ENCODE data around the gene PKP2. TPM values are rescaled to one million over a fixed set of nuclear protein-coding genes. Genes with fewer than 3 reads are reported as not detected.

Gene PKP2
- polyA plus RNA-seq, 6 donors from 2014 or later = not detected

DNA sequence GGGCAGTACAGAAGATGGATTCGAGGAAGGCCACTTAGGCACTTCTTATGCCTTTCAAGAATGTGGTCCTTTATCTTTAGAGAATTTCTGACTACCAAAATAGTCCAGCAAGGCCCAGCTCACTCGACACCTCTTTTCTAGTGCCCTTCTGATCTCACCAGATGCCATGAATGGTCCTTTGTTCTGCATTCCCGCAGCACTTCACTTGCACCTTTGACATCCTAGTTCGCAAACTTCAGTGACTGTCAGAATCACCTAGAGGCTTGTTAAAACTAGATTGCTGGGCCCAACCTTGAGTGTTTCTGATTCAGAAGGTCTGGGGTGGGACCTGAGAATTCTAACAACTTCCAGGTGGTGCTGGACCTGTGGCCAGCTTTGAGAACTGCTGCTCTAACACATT lies 56.7 kb downstream of the PKP2 start:
- Mint-ChIP-seq H3K4me3 (no peak overlapping the region), H3K27ac (no peak overlapping the region), H3K27me3 (peaks cover 0 to 6% (median 0%) of the 10 kb centered on the region in 3 donors), H3K4me1 (no peaks in the 10 kb centered on the region), H3K36me3 (no peaks in the 10 kb centered on the region), H3K9me3 (peaks cover 0 to 9% (median 2%) of the 10 kb centered on the region in 7 donors)
- DNase-seq (no peak), ATAC-seq (ENCODE audit: low read depth in 2 of 2) (no peak)

DNA sequence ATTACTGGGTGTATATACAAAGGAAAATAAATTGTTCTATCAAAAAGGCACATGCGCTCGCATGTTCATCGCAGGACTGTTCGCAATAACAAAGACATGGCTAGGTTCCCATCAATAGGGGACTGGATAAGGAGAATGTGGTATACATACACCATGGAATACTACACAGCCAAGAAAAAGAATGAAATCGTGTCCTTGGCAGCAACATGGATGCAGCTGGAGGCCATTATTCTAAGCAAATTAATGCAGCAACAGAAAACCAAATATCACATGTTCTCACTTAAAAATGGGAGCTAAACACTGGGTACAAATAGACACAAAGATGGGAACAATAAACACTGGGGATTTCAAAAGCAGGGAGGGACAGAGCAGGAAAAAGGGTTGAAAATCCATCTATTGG lies 58.6 kb downstream of the PKP2 start:
- ATAC-seq (ENCODE audit: low read depth in 2 of 2) (no peak), DNase-seq (no peak)
- peaks cover 0 to 9% (median 2%) of the 10 kb centered on the region in 7 donors for H3K9me3 Mint-ChIP-seq
- H3K4me1 Mint-ChIP-seq = no peaks in the 10 kb centered on the region
- H3K4me3 Mint-ChIP-seq = no peak overlapping the region
- H3K36me3 Mint-ChIP-seq = no peaks in the 10 kb centered on the region
- peaks cover 0 to 6% (median 0%) of the 10 kb centered on the region in 3 donors for H3K27me3 Mint-ChIP-seq
- H3K27ac Mint-ChIP-seq = no peak overlapping the region

DNA sequence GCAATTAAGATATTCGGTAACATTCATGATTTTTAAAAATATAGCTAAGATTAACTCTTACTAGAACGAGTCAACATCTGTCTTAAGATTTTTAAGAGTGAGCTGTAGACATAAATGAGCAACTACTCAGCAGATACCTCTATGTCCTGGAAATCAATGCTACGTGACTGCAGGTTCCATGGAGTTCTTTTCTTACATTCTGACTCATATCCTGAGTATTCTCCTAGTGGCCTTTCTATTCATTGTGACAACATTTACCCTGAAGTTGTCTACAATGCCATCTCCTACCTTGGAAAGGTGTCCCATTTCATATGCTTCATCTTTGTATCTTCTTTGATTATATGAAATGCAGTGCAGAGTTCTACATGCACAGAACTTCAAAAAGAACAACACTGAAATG lies 59.9 kb downstream of the PKP2 start:
- H3K4me1 Mint-ChIP-seq = no peaks in the 10 kb centered on the region
- DNase-seq = no peak
- H3K36me3 Mint-ChIP-seq = no peaks in the 10 kb centered on the region
- ATAC-seq (ENCODE audit: low read depth in 2 of 2) = no peak
- peaks cover 0 to 9% (median 2%) of the 10 kb centered on the region in 7 donors for H3K9me3 Mint-ChIP-seq
- no peak overlapping the region for H3K27ac Mint-ChIP-seq
- H3K27me3 Mint-ChIP-seq = no peaks in the 10 kb centered on the region
- H3K4me3 Mint-ChIP-seq = no peak overlapping the region

DNA sequence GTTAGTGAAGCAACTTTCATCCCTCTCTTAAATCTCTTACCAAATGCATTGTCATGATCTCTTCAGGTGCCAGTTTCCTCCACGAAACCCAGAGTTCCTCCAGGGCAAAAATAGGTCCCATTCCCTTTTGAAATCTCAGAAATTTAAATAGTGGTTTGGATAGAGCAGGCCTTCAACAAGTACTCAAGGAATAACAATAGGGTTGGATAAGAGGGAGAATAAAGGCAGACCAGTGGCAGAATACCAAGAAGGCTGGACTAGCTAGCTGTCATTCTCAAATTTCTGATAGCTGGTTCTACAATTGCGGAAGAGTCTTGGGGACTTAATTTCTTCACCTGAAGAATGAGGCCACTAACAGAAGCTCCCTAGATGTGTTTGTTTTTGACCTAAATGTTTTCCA lies 62.5 kb downstream of the PKP2 start:
- no peak for DNase-seq
- Mint-ChIP-seq H3K27ac (no peak overlapping the region), H3K4me3 (no peak overlapping the region), H3K27me3 (no peaks in the 10 kb centered on the region), H3K36me3 (no peaks in the 10 kb centered on the region), H3K4me1 (no peaks in the 10 kb centered on the region), H3K9me3 (peaks cover 0 to 9% (median 2%) of the 10 kb centered on the region in 7 donors)
- ATAC-seq (ENCODE audit: low read depth in 2 of 2) = no peak

DNA sequence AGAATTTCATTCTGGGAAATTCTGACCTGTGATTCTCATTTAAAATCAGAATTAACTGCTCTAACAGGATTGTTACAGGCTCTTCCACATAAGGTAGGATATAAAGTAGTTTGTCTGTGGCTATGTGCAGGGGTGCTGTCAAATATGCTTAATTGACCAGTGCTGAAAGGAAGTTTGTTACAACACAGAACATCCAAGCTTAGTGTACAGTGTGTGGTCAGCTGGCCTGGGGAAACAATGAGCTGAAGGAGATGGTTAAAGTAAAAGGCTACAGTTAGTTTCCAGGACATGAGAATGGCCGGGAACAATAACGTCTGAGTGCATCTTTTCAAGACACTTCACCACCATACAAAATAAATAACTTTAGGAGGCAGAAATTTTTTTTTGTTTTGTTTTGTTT lies 68.0 kb downstream of the PKP2 start:
- Mint-ChIP-seq H3K9me3 (no peaks in the 10 kb centered on the region), H3K27ac (no peak overlapping the region), H3K4me1 (no peaks in the 10 kb centered on the region), H3K4me3 (no peak overlapping the region), H3K27me3 (peaks cover 0 to 9% (median 0%) of the 10 kb centered on the region in 3 donors), H3K36me3 (no peaks in the 10 kb centered on the region)
- DNase-seq = no peak
- ATAC-seq (ENCODE audit: low read depth in 2 of 2) = no peak

DNA sequence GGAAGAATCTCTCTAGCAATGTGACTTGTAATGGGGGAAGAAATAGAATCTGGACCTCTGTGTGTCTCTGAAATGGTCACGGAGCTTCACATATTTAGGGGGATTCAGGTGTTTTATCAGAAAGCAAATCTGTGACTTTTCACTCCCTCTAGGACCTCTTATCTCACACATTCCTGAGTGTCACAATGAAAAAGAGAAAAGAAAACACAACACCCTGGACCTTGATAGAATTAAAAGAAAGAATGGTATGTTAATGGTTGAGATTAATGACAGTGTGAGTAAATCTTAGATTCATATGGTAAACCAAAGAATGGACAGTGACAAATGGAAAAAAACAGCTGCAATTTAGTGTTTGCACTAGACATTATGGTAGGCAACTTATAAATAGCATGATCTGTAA lies 68.5 kb downstream of the PKP2 start:
- Mint-ChIP-seq H3K4me1 (no peaks in the 10 kb centered on the region), H3K9me3 (no peaks in the 10 kb centered on the region), H3K36me3 (no peaks in the 10 kb centered on the region), H3K27me3 (peaks cover 0 to 9% (median 0%) of the 10 kb centered on the region in 3 donors), H3K4me3 (no peak overlapping the region), H3K27ac (no peak overlapping the region)
- no peak for ATAC-seq (ENCODE audit: low read depth in 2 of 2)
- DNase-seq = no peak

DNA sequence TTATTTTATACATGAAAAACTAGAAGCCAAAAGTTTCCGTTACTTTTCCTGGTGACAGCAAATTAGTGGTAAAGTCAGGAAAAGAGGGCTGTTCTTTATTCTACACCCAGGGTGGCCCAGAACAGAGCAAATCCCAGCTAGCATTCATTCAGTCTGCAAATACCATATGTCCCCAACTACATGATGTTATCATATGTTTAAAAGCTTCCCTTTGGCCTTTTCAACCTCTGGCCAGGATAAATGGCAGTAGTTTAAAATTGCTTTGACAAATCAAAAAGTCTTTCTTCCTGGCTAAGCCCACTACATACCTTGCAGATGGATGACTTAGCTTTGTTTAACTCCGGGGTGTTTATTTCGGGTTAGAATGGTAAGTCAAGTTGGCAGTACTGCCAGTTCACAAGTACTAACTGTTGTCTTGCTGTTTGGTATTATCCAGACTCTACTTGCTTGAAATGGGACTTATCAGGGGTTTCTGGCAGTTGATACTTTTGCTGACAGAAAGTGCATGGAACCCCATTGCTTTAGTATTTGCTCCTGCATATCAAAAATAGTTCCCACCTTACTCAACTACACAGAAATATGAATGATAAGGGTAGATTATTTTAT lies 69.7 kb downstream of the PKP2 start:
- Mint-ChIP-seq H3K36me3 (no peaks in the 10 kb centered on the region), H3K4me3 (no peak overlapping the region), H3K4me1 (no peaks in the 10 kb centered on the region), H3K9me3 (no peaks in the 10 kb centered on the region), H3K27ac (no peak overlapping the region), H3K27me3 (peaks cover 0 to 9% (median 0%) of the 10 kb centered on the region in 3 donors)
- no peak for DNase-seq
- no peak for ATAC-seq (ENCODE audit: low read depth in 2 of 2)

DNA sequence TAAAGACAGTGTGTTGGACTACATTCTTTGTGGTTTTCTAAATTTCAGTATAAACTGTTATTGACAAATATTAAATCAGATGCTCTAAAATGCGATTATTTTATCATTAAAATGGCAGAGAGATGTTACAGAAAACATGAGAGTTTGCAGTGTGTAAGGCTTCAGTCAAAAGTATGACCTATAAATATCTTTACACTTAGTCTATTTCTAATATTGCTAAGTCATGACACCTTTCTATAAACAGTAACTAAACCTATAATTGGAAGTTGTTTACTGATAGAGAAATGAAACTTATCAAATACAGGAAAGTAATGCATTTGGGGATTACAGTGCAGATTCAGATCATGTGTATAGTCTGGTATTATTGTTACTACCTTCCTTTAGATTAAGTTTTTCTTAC lies 72.0 kb downstream of the PKP2 start:
- no peak for ATAC-seq (ENCODE audit: low read depth in 2 of 2)
- H3K4me3 Mint-ChIP-seq = no peak overlapping the region
- no peaks in the 10 kb centered on the region for H3K4me1 Mint-ChIP-seq
- no peaks in the 10 kb centered on the region for H3K9me3 Mint-ChIP-seq
- H3K36me3 Mint-ChIP-seq = no peaks in the 10 kb centered on the region
- no peak overlapping the region for H3K27ac Mint-ChIP-seq
- peaks cover 0 to 9% (median 0%) of the 10 kb centered on the region in 3 donors for H3K27me3 Mint-ChIP-seq
- DNase-seq = no peak

DNA sequence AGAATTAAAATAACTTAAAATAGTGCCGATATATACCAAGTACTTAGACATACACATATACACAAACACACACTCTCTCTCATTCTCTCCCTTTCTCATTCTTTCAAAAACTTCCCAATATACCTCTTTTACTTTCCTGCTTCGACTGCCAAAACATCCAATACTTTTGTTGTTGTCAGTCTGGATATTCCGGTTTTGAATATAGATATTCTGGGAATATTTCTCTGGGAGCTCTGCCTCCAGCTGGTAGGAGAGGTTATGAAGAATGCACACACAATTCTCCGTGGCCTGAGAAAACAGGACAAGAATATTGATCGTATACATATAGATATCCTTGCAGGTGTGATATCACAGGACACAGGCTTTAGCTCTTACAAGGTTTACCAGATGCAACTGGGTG lies 74.2 kb downstream of the PKP2 start:
- Mint-ChIP-seq H3K9me3 (no peaks in the 10 kb centered on the region), H3K27me3 (peaks cover 0 to 4% (median 0%) of the 10 kb centered on the region in 3 donors), H3K4me3 (no peak overlapping the region), H3K36me3 (no peaks in the 10 kb centered on the region), H3K27ac (no peak overlapping the region), H3K4me1 (no peaks in the 10 kb centered on the region)
- DNase-seq (no peak), ATAC-seq (ENCODE audit: low read depth in 2 of 2) (no peak)

DNA sequence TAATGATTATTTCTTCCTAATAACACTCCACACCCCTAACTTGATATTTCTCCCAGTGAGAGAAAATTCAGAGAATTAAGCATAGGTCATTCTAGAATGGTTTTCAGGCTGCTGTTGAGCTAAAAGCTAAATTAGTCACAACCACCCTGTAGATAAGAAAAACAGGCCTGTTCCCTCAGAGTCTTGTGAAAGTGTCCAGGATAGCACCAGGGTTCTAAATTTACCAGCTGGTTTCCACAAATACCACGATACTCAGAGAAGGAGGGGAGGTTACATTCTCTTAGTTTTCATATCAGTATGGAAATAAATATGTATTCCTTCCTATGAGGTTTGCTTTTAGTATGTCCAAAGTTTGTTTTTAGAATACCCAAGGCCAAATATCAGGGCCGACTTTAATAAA lies 74.9 kb downstream of the PKP2 start:
- Mint-ChIP-seq H3K4me1 (no peaks in the 10 kb centered on the region), H3K27me3 (peaks cover 0 to 6% (median 0%) of the 10 kb centered on the region in 3 donors), H3K4me3 (no peak overlapping the region), H3K9me3 (no peaks in the 10 kb centered on the region), H3K27ac (no peak overlapping the region), H3K36me3 (no peaks in the 10 kb centered on the region)
- DNase-seq (no peak), ATAC-seq (ENCODE audit: low read depth in 2 of 2) (no peak)

DNA sequence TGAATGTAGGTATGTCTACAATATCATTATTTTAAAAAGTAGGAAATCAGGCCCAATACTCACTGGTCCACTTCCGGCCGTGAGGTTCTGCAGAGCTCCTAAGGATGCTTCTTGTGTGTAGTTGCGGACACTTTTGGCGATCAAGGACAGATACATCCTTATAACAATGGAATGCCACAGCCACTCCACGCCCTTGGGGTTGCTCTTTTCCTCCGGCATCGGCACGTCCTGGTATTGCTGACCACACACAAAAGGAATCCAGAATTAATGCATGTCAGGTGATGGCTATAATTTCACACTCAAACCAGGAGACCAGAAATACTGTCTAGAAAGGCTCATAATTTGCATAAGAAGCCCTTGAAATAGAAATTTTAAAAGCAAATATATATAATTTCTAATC lies 75.3 kb downstream of the PKP2 start:
- no peak overlapping the region for H3K27ac Mint-ChIP-seq
- no peak for ATAC-seq (ENCODE audit: low read depth in 2 of 2)
- no peaks in the 10 kb centered on the region for H3K4me1 Mint-ChIP-seq
- peaks cover 0 to 6% (median 0%) of the 10 kb centered on the region in 3 donors for H3K27me3 Mint-ChIP-seq
- H3K9me3 Mint-ChIP-seq = no peaks in the 10 kb centered on the region
- H3K4me3 Mint-ChIP-seq = no peak overlapping the region
- no peaks in the 10 kb centered on the region for H3K36me3 Mint-ChIP-seq
- DNase-seq = no peak

DNA sequence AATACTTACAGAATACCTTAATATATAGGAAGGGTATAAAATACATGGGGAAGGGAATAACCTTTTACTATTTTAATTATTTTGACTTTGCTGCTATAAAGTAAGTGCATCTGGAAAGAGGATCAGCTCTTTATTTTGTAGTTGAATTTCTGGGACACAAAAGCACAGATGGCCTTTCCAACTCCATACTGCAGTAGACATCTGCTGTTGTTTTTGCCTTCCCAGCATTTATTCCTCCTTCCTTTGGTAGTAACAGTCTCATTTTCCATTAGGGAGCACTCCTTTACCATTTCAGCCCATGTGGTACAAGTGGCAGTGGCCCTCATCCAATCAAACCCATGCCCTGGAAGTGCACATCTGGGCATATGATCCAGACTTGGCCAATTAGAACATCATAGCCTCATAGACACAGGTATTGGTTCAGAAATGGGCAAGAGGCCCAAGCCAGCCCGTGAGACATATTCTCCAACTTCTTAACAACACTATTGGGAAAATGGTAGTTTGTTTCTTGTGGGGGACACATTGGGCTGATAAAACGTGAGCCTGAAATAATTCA lies 76.1 kb downstream of the PKP2 start:
- no peaks in the 10 kb centered on the region for H3K9me3 Mint-ChIP-seq
- no peak overlapping the region for H3K4me3 Mint-ChIP-seq
- no peak for ATAC-seq (ENCODE audit: low read depth in 2 of 2)
- no peaks in the 10 kb centered on the region for H3K36me3 Mint-ChIP-seq
- no peak for DNase-seq
- H3K4me1 Mint-ChIP-seq = no peaks in the 10 kb centered on the region
- peaks cover 0 to 6% (median 1%) of the 10 kb centered on the region in 3 donors for H3K27me3 Mint-ChIP-seq
- H3K27ac Mint-ChIP-seq = peak overlapping the region in 1 of 6 donors; percentile 49

DNA sequence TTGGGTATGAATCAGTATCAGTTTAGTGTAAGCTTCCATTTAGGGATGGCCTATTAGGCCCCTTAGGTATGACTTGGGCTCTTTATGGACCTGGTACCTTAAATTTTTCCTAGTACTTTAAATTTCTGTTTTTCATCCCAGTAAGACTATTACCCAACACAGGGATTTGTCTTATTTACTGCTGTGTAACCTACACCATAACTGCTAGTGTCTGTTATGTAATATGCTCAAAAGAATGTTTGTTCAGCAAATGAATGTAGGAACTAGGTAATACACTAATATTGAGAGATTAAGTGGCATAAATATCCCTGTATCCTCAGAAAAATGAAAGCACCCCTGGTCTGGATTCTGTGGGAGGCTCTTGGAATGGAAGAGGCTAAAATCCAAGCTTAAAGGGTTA lies 77.2 kb downstream of the PKP2 start:
- no peak overlapping the region for H3K27ac Mint-ChIP-seq
- H3K9me3 Mint-ChIP-seq = no peaks in the 10 kb centered on the region
- DNase-seq (no peak), ATAC-seq (ENCODE audit: low read depth in 2 of 2) (no peak)
- H3K27me3 Mint-ChIP-seq = peaks cover 0 to 12% (median 9%) of the 10 kb centered on the region in 3 donors
- H3K4me3 Mint-ChIP-seq = no peak overlapping the region
- no peaks in the 10 kb centered on the region for H3K4me1 Mint-ChIP-seq
- H3K36me3 Mint-ChIP-seq = no peaks in the 10 kb centered on the region

DNA sequence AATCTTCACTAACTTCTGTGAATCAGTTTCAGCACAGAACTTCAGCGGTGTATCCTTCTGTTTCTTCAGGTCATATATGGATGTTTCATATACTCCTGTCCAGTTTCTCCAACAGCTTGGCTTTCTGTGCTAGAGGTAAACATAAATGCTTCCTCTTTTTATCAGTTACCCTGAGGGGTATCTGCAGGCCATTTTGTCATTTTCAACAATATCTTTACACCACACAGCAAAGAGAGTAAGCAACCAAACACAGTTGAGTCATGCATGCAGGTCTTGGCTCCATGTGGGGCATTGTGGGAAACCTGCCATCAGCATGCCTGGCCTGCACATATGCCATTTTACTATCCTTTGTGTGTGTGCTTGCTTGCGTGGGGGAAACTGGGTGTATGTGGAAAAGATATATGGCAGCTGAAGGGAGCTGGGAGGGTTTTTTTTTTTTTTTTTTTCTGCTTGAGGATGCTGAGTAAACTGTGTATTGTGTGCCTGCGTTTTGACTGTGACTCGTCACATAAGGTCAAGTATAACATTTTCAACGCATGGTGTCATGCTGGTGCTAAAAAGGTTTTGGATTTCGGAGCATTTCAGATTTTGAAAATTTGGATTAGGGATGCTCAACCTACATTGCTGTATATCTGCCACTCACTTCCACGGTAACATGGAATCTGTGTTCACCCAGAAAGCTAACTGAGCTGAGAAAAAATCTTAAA lies 84.7 kb downstream of the PKP2 start:
- ATAC-seq (ENCODE audit: low read depth in 2 of 2) (no peak), DNase-seq (no peak)
- no peaks in the 10 kb centered on the region for H3K4me1 Mint-ChIP-seq
- H3K27ac Mint-ChIP-seq = no peak overlapping the region
- H3K9me3 Mint-ChIP-seq = peaks cover 0 to 19% (median 15%) of the 10 kb centered on the region in 7 donors
- H3K36me3 Mint-ChIP-seq = peaks cover 5 to 7% of the 10 kb centered on the region in 2 donors
- H3K4me3 Mint-ChIP-seq = no peak overlapping the region
- H3K27me3 Mint-ChIP-seq = peaks cover 6 to 17% (median 16%) of the 10 kb centered on the region in 3 donors
